ENCODE measurements around the gene MROH9.

MROH9 gene

DNA sequence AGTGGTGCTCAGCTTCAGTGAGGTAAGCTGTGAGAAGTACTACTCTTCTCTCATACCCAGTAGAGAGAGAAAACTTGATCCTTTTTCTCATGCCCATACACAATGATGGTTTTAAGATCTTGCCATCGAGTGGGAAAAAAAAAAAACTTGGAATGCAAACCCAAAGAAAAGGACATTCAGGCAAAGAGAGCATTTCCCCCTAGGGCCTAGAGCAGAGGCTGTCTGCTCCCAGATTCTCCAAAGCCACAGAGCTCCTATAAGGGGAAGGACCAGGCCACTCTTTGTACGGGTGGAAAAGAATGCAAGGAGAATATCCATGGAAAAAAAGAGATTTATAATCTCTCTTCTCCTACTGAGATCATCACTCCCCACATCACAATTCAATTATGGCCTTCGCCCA lies 34.9 kb downstream of the MROH9 start:
- no peaks in the 10 kb centered on the region for H3K36me3 ChIP-seq (ENCODE audit: control insufficient read depth, low read depth, low read length)

DNA sequence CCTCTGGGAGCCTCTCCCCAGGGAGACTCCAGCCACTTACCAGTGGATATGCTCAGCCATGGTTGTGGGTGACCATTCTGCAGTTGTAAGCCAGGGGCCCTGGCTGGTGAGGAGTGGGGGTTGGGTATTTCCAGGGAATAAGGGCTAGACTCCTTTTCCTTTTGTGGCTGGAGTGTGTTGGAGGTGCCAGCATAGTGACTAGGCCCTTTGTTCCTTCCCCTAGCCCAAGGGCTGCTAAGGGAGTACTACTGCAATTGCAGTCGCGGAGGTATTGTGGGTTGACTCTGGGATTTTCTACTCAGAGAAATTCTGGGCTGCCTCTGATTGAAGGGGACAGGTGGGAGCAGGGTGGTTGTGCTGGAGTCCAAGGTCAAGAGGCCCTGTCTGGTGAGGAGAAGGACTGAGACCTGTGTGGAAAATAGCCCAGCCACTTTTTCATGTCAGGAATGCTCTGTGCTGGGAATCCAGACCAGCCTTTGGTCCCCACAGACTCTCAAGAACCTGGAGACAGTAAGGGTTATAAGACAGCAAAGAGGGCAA lies 43.1 kb downstream of the MROH9 start:
- H3K9ac ChIP-seq (ENCODE audit: low read length), result no peak overlapping the region

More for the DNA sequence above, 34.9 kb downstream of the MROH9 start:
- Histone ChIP-seq H3K4me1 (ENCODE audit: control insufficient read depth, low read depth, low read length) (no peaks in the 10 kb centered on the region), H3K9me3 (ENCODE audit: control insufficient read depth, low read depth, low read length) (no peaks in the 10 kb centered on the region), H3K27me3 (ENCODE audit: control insufficient read depth, insufficient read depth, low read length) (no peaks in the 10 kb centered on the region), H3K27ac (ENCODE audit: low read length) (no peak overlapping the region), H3K4me3 (ENCODE audit: low read length) (no peak overlapping the region), H3K9ac (ENCODE audit: low read length) (no peak overlapping the region)

DNA sequence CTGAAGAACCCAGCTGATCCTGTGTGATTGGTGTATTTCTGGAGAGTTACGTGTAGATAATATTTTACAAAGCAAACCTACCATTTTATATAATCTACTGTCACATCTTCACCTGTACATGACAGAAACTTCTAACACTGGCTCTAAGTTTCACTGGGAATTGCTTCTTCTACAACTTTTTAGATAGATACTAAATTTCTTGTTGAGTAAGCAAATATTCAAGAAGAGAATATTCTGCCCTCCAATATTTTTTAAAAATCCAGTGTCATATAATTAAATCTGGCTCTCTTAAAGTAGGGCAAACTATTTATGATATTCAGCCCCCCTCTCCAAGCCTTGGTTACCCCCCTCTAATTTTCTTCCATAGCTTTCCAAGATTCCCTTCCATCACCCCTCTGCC lies 50.1 kb downstream of the MROH9 start:
- Histone ChIP-seq H3K27me3 (ENCODE audit: control insufficient read depth, insufficient read depth, low read length) (no peaks in the 10 kb centered on the region), H3K9me3 (ENCODE audit: control insufficient read depth, low read depth, low read length) (no peaks in the 10 kb centered on the region), H3K9ac (ENCODE audit: low read length) (no peak overlapping the region), H3K4me3 (ENCODE audit: low read length) (no peak overlapping the region), H3K27ac (ENCODE audit: low read length) (no peak overlapping the region), H3K36me3 (ENCODE audit: control insufficient read depth, low read depth, low read length) (no peaks in the 10 kb centered on the region), H3K4me1 (ENCODE audit: control insufficient read depth, low read depth, low read length) (no peaks in the 10 kb centered on the region)

More for the DNA sequence above, 43.1 kb downstream of the MROH9 start:
- Histone ChIP-seq H3K4me1 (ENCODE audit: control insufficient read depth, low read depth, low read length) (no peaks in the 10 kb centered on the region), H3K9me3 (ENCODE audit: control insufficient read depth, low read depth, low read length) (no peaks in the 10 kb centered on the region), H3K27me3 (ENCODE audit: control insufficient read depth, insufficient read depth, low read length) (no peaks in the 10 kb centered on the region), H3K36me3 (ENCODE audit: control insufficient read depth, low read depth, low read length) (no peaks in the 10 kb centered on the region), H3K27ac (ENCODE audit: low read length) (no peak overlapping the region), H3K4me3 (ENCODE audit: low read length) (no peak overlapping the region)

DNA sequence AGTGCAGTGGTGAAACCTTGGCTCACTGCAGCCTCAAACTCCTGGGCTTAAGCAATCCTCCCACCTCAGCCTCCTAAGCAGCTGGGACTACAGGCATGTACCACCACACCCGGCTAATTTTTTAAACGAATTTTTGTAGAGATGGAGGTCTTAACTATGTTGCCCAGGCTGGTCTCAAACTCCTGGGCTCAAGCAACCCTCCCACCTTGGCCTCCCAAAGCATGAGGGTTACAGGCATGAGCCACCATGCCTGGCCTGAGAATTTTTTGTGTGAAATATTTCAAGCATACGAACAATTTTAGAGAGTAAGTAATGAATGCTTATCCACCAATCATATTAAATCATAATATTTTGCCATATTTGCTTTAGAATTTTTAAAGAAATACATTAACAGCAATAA lies 51.6 kb downstream of the MROH9 start:
- Histone ChIP-seq H3K27ac (ENCODE audit: low read length) (no peak overlapping the region), H3K4me1 (ENCODE audit: control insufficient read depth, low read depth, low read length) (no peaks in the 10 kb centered on the region), H3K36me3 (ENCODE audit: control insufficient read depth, low read depth, low read length) (no peaks in the 10 kb centered on the region), H3K27me3 (ENCODE audit: control insufficient read depth, insufficient read depth, low read length) (no peaks in the 10 kb centered on the region), H3K4me3 (ENCODE audit: low read length) (no peak overlapping the region), H3K9ac (ENCODE audit: low read length) (no peak overlapping the region), H3K9me3 (ENCODE audit: control insufficient read depth, low read depth, low read length) (no peaks in the 10 kb centered on the region)

DNA sequence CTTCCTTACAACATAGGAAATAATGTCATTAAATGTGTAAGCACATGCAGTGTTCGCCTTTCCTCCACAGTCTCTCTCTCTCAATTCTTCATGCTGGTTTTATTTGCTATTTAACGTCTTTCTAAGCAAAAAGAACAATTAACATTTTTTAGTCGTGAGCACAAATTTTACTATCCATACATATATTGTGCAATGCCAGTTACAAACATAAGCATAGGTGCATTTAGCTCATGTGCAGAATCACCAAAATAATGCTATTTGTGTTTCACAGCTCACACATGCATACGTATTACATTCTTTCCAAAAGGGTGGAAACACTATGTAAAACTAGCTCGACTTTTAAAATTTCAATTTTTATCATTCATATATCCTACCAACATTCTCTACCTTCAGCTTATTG lies 52.1 kb downstream of the MROH9 start:
- no peak overlapping the region for H3K4me3 ChIP-seq (ENCODE audit: low read length)
- H3K4me1 ChIP-seq (ENCODE audit: control insufficient read depth, low read depth, low read length), result no peaks in the 10 kb centered on the region
- H3K27ac ChIP-seq (ENCODE audit: low read length), result no peak overlapping the region
- no peaks in the 10 kb centered on the region for H3K9me3 ChIP-seq (ENCODE audit: control insufficient read depth, low read depth, low read length)
- H3K36me3 ChIP-seq (ENCODE audit: control insufficient read depth, low read depth, low read length), result no peaks in the 10 kb centered on the region
- no peaks in the 10 kb centered on the region for H3K27me3 ChIP-seq (ENCODE audit: control insufficient read depth, insufficient read depth, low read length)
- H3K9ac ChIP-seq (ENCODE audit: low read length), result no peak overlapping the region

DNA sequence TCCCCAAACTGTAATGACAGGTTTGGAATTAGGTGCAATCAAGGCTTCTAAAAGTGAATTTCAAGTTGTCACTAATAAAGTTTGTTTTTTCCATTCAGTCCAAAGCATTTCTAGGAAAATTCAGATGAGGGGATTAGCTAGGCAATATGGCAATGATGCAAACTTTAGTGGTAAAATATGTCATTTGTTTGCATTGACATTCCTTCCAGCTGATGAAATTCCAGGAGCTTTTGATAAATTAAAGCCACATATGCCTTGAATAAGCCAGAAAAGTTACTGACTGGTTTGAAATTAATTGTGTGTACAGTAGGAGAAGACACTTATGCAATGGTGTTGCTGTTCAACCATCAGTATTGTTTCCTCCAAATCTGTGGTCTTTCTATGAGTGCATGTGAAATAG lies 57.8 kb downstream of the MROH9 start:
- no peak overlapping the region for H3K27ac ChIP-seq (ENCODE audit: low read length)
- H3K27me3 ChIP-seq (ENCODE audit: control insufficient read depth, insufficient read depth, low read length), result no peaks in the 10 kb centered on the region
- no peaks in the 10 kb centered on the region for H3K4me1 ChIP-seq (ENCODE audit: control insufficient read depth, low read depth, low read length)
- H3K36me3 ChIP-seq (ENCODE audit: control insufficient read depth, low read depth, low read length), result no peaks in the 10 kb centered on the region
- H3K9me3 ChIP-seq (ENCODE audit: control insufficient read depth, low read depth, low read length), result no peaks in the 10 kb centered on the region
- no peak overlapping the region for H3K4me3 ChIP-seq (ENCODE audit: low read length)
- H3K9ac ChIP-seq (ENCODE audit: low read length), result no peak overlapping the region

DNA sequence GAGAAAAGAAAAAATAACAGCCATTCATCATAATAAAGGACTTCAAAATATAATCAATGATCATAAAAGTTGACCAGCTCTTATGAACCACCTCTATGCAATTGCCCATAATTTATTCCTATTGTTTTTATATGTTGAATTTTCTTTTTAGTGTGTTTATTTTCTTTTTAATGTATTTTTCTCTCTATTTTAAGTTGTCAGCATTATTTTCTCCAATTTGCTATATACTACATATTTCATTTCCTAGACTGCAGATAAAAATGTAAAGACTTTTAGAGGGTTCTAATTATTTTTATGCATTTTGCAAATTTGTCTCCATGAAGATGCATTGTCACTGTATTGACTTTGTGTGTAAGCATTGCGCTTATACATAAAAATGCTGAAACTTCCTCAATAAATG lies 58.4 kb downstream of the MROH9 start:
- Histone ChIP-seq H3K27me3 (ENCODE audit: control insufficient read depth, insufficient read depth, low read length) (no peaks in the 10 kb centered on the region), H3K4me1 (ENCODE audit: control insufficient read depth, low read depth, low read length) (no peaks in the 10 kb centered on the region), H3K27ac (ENCODE audit: low read length) (no peak overlapping the region), H3K9ac (ENCODE audit: low read length) (no peak overlapping the region), H3K4me3 (ENCODE audit: low read length) (no peak overlapping the region), H3K9me3 (ENCODE audit: control insufficient read depth, low read depth, low read length) (no peaks in the 10 kb centered on the region), H3K36me3 (ENCODE audit: control insufficient read depth, low read depth, low read length) (no peaks in the 10 kb centered on the region)

DNA sequence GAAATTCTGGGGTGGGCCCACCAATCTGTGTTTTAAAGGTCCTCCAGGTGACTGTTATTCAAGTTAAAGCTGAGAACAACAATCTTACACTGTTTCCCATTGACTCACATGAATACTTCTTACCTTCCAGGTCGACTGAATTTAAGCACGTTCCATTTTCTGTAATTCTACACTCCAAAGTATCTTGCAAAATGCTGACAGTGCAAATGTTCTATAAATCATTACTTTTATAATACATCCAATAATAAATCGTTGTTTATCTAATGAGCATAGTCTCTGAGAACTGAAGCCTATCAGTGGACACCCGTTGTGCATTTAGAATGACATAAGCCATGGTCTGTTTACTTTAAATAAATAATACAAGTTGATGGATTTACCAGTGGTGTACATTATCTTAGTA lies 79.5 kb downstream of the MROH9 start:
- H3K36me3 ChIP-seq (ENCODE audit: control insufficient read depth, low read depth, low read length), result no peaks in the 10 kb centered on the region
- H3K4me1 ChIP-seq (ENCODE audit: control insufficient read depth, low read depth, low read length), result no peaks in the 10 kb centered on the region
- no peaks in the 10 kb centered on the region for H3K9me3 ChIP-seq (ENCODE audit: control insufficient read depth, low read depth, low read length)
- H3K9ac ChIP-seq (ENCODE audit: low read length), result no peak overlapping the region
- H3K27me3 ChIP-seq (ENCODE audit: control insufficient read depth, insufficient read depth, low read length), result no peaks in the 10 kb centered on the region
- H3K27ac ChIP-seq (ENCODE audit: low read length), result no peak overlapping the region
- no peak overlapping the region for H3K4me3 ChIP-seq (ENCODE audit: low read length)

DNA sequence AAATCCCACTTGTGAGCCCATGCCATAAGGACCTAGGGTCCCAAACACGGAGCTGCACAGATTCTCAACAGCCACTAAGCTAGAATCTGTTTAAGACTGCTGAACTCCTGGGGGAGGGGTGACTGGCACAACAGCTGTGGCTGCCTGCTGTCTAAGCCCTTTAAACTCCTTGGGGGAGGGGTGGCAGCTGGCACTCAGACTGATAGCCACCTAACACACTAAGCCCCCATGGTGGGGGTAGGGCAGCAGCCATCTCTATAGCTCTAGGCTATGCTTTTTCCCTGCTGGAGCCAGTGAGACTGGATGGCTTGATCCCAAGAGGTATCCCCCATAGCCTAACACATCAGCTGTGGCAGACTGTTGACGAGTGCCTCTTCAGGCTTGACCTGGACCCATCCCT lies 82.1 kb downstream of the MROH9 start:
- H3K27ac ChIP-seq (ENCODE audit: low read length), result no peak overlapping the region
- H3K9ac ChIP-seq (ENCODE audit: low read length), result no peak overlapping the region
- H3K9me3 ChIP-seq (ENCODE audit: control insufficient read depth, low read depth, low read length), result no peaks in the 10 kb centered on the region
- H3K36me3 ChIP-seq (ENCODE audit: control insufficient read depth, low read depth, low read length), result no peaks in the 10 kb centered on the region
- no peaks in the 10 kb centered on the region for H3K4me1 ChIP-seq (ENCODE audit: control insufficient read depth, low read depth, low read length)
- H3K4me3 ChIP-seq (ENCODE audit: low read length), result no peak overlapping the region
- no peaks in the 10 kb centered on the region for H3K27me3 ChIP-seq (ENCODE audit: control insufficient read depth, insufficient read depth, low read length)

DNA sequence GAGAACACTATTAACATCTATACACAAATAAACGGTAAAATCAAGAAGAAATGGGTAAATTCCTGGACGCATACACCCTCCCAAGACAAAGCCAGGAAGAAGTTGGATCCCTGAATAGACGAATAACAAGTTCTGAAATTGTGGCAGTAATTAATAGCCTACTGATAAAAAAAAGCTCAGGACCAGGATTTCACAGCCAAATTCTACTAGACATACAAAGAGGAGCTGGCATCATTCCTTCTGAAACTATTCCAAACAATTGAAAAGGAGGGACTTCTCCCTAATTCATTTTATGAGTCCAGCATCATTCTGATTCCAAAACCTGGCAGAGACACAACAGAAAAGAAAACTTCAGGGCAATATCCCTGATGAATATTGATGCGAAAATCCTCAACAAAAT lies 84.6 kb downstream of the MROH9 start:
- Histone ChIP-seq H3K4me1 (ENCODE audit: control insufficient read depth, low read depth, low read length) (no peaks in the 10 kb centered on the region), H3K36me3 (ENCODE audit: control insufficient read depth, low read depth, low read length) (no peaks in the 10 kb centered on the region), H3K27me3 (ENCODE audit: control insufficient read depth, insufficient read depth, low read length) (no peaks in the 10 kb centered on the region), H3K9ac (ENCODE audit: low read length) (no peak overlapping the region), H3K27ac (ENCODE audit: low read length) (no peak overlapping the region), H3K4me3 (ENCODE audit: low read length) (no peak overlapping the region), H3K9me3 (ENCODE audit: control insufficient read depth, low read depth, low read length) (no peaks in the 10 kb centered on the region)

DNA sequence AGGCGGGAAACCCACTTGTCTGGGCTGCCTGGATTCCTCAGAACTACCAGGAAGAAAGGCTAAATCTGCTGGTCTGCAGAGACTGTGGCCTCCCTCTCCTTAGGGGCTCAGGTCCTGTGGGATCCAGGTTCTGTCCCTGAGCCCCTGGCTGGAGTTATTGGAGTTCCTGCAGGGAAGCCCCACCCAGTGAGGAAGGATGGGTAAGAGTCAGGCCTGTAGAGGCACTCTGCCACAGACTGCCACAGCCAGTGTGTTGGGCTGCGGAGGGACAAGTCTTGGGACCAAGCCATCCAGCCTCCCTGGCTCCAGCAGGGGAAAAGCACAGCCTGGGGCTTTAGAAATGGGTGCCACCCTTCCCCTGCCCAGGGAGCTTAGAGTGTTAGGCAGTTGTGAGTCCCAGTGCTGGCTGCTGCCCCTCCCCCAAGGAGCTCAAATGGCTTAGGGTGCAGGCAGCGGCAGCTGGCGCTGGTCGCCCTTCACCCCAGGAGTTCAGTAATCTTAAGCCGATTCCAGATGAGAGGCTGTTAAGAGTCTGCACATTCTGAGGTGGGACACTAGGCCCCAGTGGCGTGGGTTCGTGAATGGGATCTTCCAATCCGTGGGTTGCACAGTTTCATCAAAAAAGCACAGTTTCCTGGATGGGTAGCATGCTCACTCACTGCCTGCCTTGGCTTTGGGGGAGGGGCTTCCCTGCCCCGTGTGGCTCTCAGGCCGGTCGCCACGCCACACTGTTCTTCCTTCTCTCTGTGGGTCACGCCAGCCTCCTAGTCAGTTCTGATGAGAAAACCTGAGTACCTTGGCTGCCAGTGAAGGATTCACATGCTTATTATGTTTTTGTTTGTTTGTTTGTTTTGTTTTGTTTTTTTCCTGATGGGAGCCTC lies 97.7 kb downstream of the MROH9 start:
- Histone ChIP-seq H3K9ac (ENCODE audit: low read length) (no peak overlapping the region), H3K36me3 (ENCODE audit: control insufficient read depth, low read depth, low read length) (no peaks in the 10 kb centered on the region), H3K27ac (ENCODE audit: low read length) (no peak overlapping the region)

DNA sequence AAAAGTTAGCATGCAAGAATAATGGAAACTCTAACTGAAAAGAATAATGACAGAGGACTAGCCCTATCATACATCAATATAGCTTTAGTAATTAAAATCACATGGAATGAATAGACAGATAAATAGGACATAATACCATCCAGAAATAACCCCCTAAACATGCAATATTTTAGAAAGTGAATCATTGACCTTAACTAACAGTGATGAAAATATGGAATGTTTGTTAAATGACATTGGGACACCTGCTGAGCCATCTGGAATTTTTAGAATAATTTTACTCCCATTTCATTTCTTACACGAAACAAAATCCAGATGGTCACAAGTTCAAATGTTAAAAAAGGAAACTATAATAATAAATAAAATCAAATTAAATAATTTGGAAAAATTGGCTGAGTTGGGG lies 102.3 kb downstream of the MROH9 start:
- Histone ChIP-seq H3K9ac (ENCODE audit: low read length) (no peak overlapping the region), H3K9me3 (ENCODE audit: control insufficient read depth, low read depth, low read length) (no peaks in the 10 kb centered on the region), H3K4me1 (ENCODE audit: control insufficient read depth, low read depth, low read length) (peaks cover 6% of the 10 kb centered on the region), H3K27me3 (ENCODE audit: control insufficient read depth, insufficient read depth, low read length) (no peaks in the 10 kb centered on the region), H3K36me3 (ENCODE audit: control insufficient read depth, low read depth, low read length) (no peaks in the 10 kb centered on the region), H3K27ac (ENCODE audit: low read length) (no peak overlapping the region), H3K4me3 (ENCODE audit: low read length) (no peak overlapping the region)

More for the DNA sequence above, 97.7 kb downstream of the MROH9 start:
- Histone ChIP-seq H3K9me3 (ENCODE audit: control insufficient read depth, low read depth, low read length) (no peaks in the 10 kb centered on the region), H3K27me3 (ENCODE audit: control insufficient read depth, insufficient read depth, low read length) (no peaks in the 10 kb centered on the region), H3K4me1 (ENCODE audit: control insufficient read depth, low read depth, low read length) (peaks cover 8% of the 10 kb centered on the region), H3K4me3 (ENCODE audit: low read length) (peak overlapping the region; percentile 2)
